K562 (cell line): ENCODE results near the gene VENTX. TPM values are rescaled to one million over a fixed set of nuclear protein-coding genes. Genes with fewer than 3 reads are reported as not detected.

ENCODE experiments used
- CCAR2 ChIP-seq: fragments of 200-400 bp; formaldehyde crosslinking; IDR thresholded peaks from 2 replicates; pipeline ENCODE4 v1.6.1; 2017; ENCODE audit warnings: mild to moderate bottlenecking, low read depth, low read length
- CLOCK ChIP-seq: fragments of 250-450 bp; sonication (Bioruptor Pico); IDR thresholded peaks from 2 replicates; pipeline ENCODE4 v1.4.0; 2020; ENCODE audit warnings: mild to moderate bottlenecking, moderate library complexity, borderline replicate concordance
- POLR2H ChIP-seq: IDR thresholded peaks from 2 replicates; pipeline ENCODE4 v1.6.1; 2016; ENCODE audit warnings: missing genetic modification characterization, low read depth, mild to moderate bottlenecking, control low read depth, missing compliant biosample characterization, moderate library complexity
- RAD21 ChIP-seq, 2 experiments: fragments of 250-450 bp in 1 of 2; fragments of 450-650 bp in 1 of 2; sonication (Bioruptor Pico) in 1 of 2; formaldehyde crosslinking in 1 of 2; IDR thresholded peaks in 1 of 2; conservative IDR thresholded peaks in 1 of 2; 2 replicates each; pipeline versions ENCODE4 v1.4.0 to v1.8.0; 2020 to 2022; ENCODE audit warnings: mild to moderate bottlenecking in 2 of 2, moderate library complexity in 1 of 2
- RERE ChIP-seq: sonication (generic); formaldehyde crosslinking; IDR thresholded peaks from 2 replicates; pipeline ENCODE4 v1.8.0; 2023; ENCODE audit warnings: missing genetic modification reagents, mild to moderate bottlenecking, borderline replicate concordance
- SMARCE1 ChIP-seq: fragments of 450-650 bp; IDR thresholded peaks from 2 replicates; pipeline ENCODE4 v1.7.1; 2016; ENCODE audit warnings: mild to moderate bottlenecking
- SNAPC5 ChIP-seq: fragments of 250-450 bp; sonication (Bioruptor Pico); IDR thresholded peaks from 2 replicates; pipeline ENCODE4 v1.8.0; 2021; ENCODE audit warnings: moderate library complexity, mild to moderate bottlenecking, inconsistent platforms
- YBX1 ChIP-seq: fragments of 450-650 bp; IDR thresholded peaks from 2 replicates; pipeline ENCODE4 v1.7.1; 2016; ENCODE audit warnings: mild to moderate bottlenecking
- ZHX1 ChIP-seq: fragments of 150-350 bp; conservative IDR thresholded peaks from 2 replicates; pipeline ENCODE4 v1.6.1; 2014; ENCODE audit warnings: low read length
- ZNF140 ChIP-seq: fragments of 250-450 bp; sonication (Bioruptor Pico); IDR thresholded peaks from 2 replicates; pipeline ENCODE4 v1.8.0; 2021; ENCODE audit warnings: moderate library complexity, mild to moderate bottlenecking, inconsistent platforms
- ZNF354B ChIP-seq: fragments of 250-450 bp; sonication (Bioruptor Pico); IDR thresholded peaks from 2 replicates; pipeline ENCODE4 v1.4.0; 2020
- ZNF518B ChIP-seq: fragments of 250-450 bp; sonication (Bioruptor Pico); IDR thresholded peaks from 2 replicates; pipeline ENCODE4 v1.5.0; 2021; ENCODE audit warnings: mild to moderate bottlenecking, moderate library complexity
- polyA plus RNA-seq, 8 experiments: library from polyadenylated mRNA; depleted of rRNA in 4 of 8; stranded (reverse) in 5 of 8; unstranded in 3 of 8; fragments of >200 nt; fragmentation: Nextera tagmentation in 2 of 8; fragmentation: Illumina TruSeq in 1 of 8; extraction: Ambion mirVana in 2 of 8; extraction: Trizol in 1 of 8; gene quantifications; 2 replicates each; pipeline versions ENCODE4 v1.2.1 to v1.2.3, GENCODE V29; 2011 to 2014; ENCODE audit warnings: inconsistent platforms in 1 of 8, missing spikeins in 1 of 8
- total RNA-seq, 7 experiments: library from RNA; depleted of rRNA in 6 of 7; stranded (reverse); fragments of >200 nt in 6 of 7; fragmentation: Illumina TruSeq in 2 of 7; extraction: Trizol in 2 of 7; gene quantifications; 2 replicates each; pipeline versions ENCODE4 v1.2.1 to v1.2.3, GENCODE V29; 2011 to 2021; ENCODE audit warnings: low replicate concordance in 1 of 7

The VENTX gene
- total and polyA plus RNA-seq, 9 of the 15 experiments (the other 6 are each of a cell fraction or from before 2014, with no cell fraction given) = 0.07 to 0.70 (median 0.20) TPM; not detected in 1

- no peak for TF ChIP-seq RERE (CRISPR knock-in tag)
- no peak for TF ChIP-seq CLOCK
- no peak for TF ChIP-seq YBX1
- no peak for TF ChIP-seq CCAR2
- no peak for TF ChIP-seq ZNF518B
- TF ChIP-seq SMARCE1 = no peak
- no peak for TF ChIP-seq RAD21 (CRISPR knock-in tag; conservative IDR thresholded peaks at IDR 0.05 in 1 of 2, IDR thresholded peaks at IDR 0.05 in 1 of 2)
- TF ChIP-seq ZNF354B (CRISPR knock-in tag) = no peak
- TF ChIP-seq ZHX1 = no peak
- no peak for TF ChIP-seq SNAPC5 (CRISPR knock-in tag)
- TF ChIP-seq POLR2H (tag) = no peak
- no peak for TF ChIP-seq ZNF140 (CRISPR knock-in tag)
Measured at GRCh38 chr10:133247681-133248333, 10.2 kb downstream of the VENTX start (continued).
